Astrocyte (in vitro differentiated cells and primary cell): Measurements from ENCODE around the gene RNF2. TPM values are rescaled to one million over a fixed set of nuclear protein-coding genes. Genes with fewer than 3 reads are reported as not detected.
A peak's percentile ranks its signal among the peaks of the same experiment; 100 is the strongest.

Source experiments
- DNase-seq: peaks from one replicate; pipeline ENCODE4 v3.0.0-alpha.2; 2010; ENCODE audit warnings: low read depth
- FAIRE-seq: peaks from 2 replicates; lab custom pipeline; 2011; peaks lifted over from hg19 to GRCh38; lab: Jason Lieb, UNC
- H2AFZ ChIP-seq: 2 replicates; pipeline ENCODE4 v1.6.0; 2012; ENCODE audit warnings: low read depth, low read length, inconsistent platforms
- H3K27ac ChIP-seq: 2 replicates; pipeline ENCODE4 v1.5.1; 2011; ENCODE audit warnings: low read depth, low read length, inconsistent platforms
- H3K27me3 ChIP-seq: 2 replicates; pipeline ENCODE4 v1.6.0; 2011; ENCODE audit warnings: low read length, inconsistent platforms; ENCODE audit not compliant: insufficient read depth
- H3K36me3 ChIP-seq: 2 replicates; pipeline ENCODE4 v1.5.1; 2011; ENCODE audit warnings: low read length, inconsistent platforms; ENCODE audit not compliant: insufficient read depth
- H3K4me1 ChIP-seq: 2 replicates; pipeline ENCODE4 v1.5.1; 2011; ENCODE audit warnings: low read length, inconsistent platforms; ENCODE audit not compliant: insufficient read depth
- H3K4me2 ChIP-seq: 2 replicates; pipeline ENCODE4 v1.6.0; 2012; ENCODE audit warnings: low read length, inconsistent platforms
- H3K4me3 ChIP-seq: 2 replicates; pipeline ENCODE4 v1.5.1; 2011; ENCODE audit warnings: low read depth, mild to moderate bottlenecking, low read length, inconsistent platforms; ENCODE audit not compliant: insufficient read depth
- H3K79me2 ChIP-seq: 2 replicates; pipeline ENCODE4 v1.6.0; 2012; ENCODE audit warnings: mild to moderate bottlenecking, low read length, inconsistent platforms; ENCODE audit not compliant: insufficient read depth
- H3K9ac ChIP-seq: 2 replicates; pipeline ENCODE4 v1.6.0; 2012; ENCODE audit warnings: mild to moderate bottlenecking, low read length, inconsistent platforms
- H3K9me3 ChIP-seq: 2 replicates; pipeline ENCODE4 v1.5.1; 2012; ENCODE audit warnings: low read depth, mild to moderate bottlenecking, low read length, inconsistent platforms; ENCODE audit not compliant: insufficient read depth
- H4K20me1 ChIP-seq: 2 replicates; pipeline ENCODE4 v1.6.0; 2012; ENCODE audit warnings: low read length, inconsistent platforms; ENCODE audit not compliant: insufficient read depth
- H3K27ac Mint-ChIP-seq: one replicate; pipeline ENCODE4 v1.8.0; 2021; ENCODE audit warnings: mild to moderate bottlenecking, mixed read lengths; ENCODE audit not compliant: unreplicated experiment
- H3K27me3 Mint-ChIP-seq: one replicate; pipeline ENCODE4 v1.8.0; 2021; ENCODE audit warnings: low read depth, mixed read lengths; ENCODE audit not compliant: unreplicated experiment
- H3K36me3 Mint-ChIP-seq: one replicate; pipeline ENCODE4 v1.8.0; 2021; ENCODE audit warnings: low read depth, mixed read lengths; ENCODE audit not compliant: unreplicated experiment
- H3K4me1 Mint-ChIP-seq: one replicate; pipeline ENCODE4 v1.8.0; 2021; ENCODE audit warnings: low read depth, mixed read lengths; ENCODE audit not compliant: unreplicated experiment
- H3K4me3 Mint-ChIP-seq: one replicate; pipeline ENCODE4 v1.8.0; 2021; ENCODE audit warnings: mild to moderate bottlenecking, moderate library complexity, mixed read lengths; ENCODE audit not compliant: unreplicated experiment
- H3K9me3 Mint-ChIP-seq: one replicate; pipeline ENCODE4 v1.8.0; 2021; ENCODE audit warnings: mild to moderate bottlenecking, mixed read lengths; ENCODE audit not compliant: unreplicated experiment
- EZH2 ChIP-seq: IDR thresholded peaks from 2 replicates; pipeline ENCODE4 v1.6.1; 2012; ENCODE audit warnings: mild to moderate bottlenecking, low read length, inconsistent platforms; ENCODE audit not compliant: insufficient read depth
- total RNA-seq: library from RNA; stranded (reverse); gene quantifications from 2 replicates; pipeline ENCODE4 v1.2.1, GENCODE V29; 2021
- TF ChIP-seq, protein P1 (sequence below): IDR thresholded peaks from 2 replicates; pipeline ENCODE4 v1.5.1; 2011; ENCODE audit warnings: low read depth, mild to moderate bottlenecking, inconsistent platforms, low read length, moderate library complexity; ENCODE audit not compliant: insufficient read depth

Gene RNF2
- total RNA-seq, 1 donor from 2014 or later = 34.2 TPM

DNA sequence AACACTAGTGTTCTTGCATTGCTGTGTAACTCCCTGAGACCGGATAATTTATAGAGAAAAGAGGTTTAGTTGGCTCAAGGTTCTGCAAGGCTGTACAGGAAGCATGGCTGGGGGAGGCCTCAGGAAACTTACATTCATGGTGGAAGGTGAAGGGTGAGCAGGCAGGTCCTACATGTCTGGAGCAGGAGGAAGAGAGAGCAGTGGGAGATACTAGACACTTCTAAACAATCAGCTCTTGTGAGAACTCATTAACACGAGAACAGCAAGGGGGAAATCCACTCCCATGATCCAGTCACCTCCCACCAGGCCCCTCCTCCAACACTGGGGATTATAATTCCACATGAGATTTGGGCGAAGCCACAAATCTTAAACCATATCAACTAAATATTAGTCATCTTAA is 30.1 kb downstream of the RNF2 start:
- Histone ChIP-seq H3K9ac (no peak overlapping the region), H3K4me2 (no peak overlapping the region), H3K27me3 (no peaks in the 10 kb centered on the region), H3K9me3 (no peaks in the 10 kb centered on the region), H3K79me2 (peaks cover 87% of the 10 kb centered on the region), H4K20me1 (peaks cover 65% of the 10 kb centered on the region), H3K4me1 (peaks cover 10% of the 10 kb centered on the region), H3K27ac (no peak overlapping the region), H2AFZ (no peak overlapping the region), H3K36me3 (no peaks in the 10 kb centered on the region), H3K4me3 (no peak overlapping the region)
- Mint-ChIP-seq H3K27me3 (no peaks in the 10 kb centered on the region), H3K36me3 (peaks cover 2% of the 10 kb centered on the region), H3K4me3 (no peak overlapping the region), H3K4me1 (peaks cover 19% of the 10 kb centered on the region), H3K27ac (peak overlapping the region; percentile 14), H3K9me3 (no peaks in the 10 kb centered on the region)
- DNase-seq = no peak
- TF ChIP-seq, protein P1, sequence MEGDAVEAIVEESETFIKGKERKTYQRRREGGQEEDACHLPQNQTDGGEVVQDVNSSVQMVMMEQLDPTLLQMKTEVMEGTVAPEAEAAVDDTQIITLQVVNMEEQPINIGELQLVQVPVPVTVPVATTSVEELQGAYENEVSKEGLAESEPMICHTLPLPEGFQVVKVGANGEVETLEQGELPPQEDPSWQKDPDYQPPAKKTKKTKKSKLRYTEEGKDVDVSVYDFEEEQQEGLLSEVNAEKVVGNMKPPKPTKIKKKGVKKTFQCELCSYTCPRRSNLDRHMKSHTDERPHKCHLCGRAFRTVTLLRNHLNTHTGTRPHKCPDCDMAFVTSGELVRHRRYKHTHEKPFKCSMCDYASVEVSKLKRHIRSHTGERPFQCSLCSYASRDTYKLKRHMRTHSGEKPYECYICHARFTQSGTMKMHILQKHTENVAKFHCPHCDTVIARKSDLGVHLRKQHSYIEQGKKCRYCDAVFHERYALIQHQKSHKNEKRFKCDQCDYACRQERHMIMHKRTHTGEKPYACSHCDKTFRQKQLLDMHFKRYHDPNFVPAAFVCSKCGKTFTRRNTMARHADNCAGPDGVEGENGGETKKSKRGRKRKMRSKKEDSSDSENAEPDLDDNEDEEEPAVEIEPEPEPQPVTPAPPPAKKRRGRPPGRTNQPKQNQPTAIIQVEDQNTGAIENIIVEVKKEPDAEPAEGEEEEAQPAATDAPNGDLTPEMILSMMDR = no peak
- no peak for TF ChIP-seq EZH2
- FAIRE-seq = no peak

DNA sequence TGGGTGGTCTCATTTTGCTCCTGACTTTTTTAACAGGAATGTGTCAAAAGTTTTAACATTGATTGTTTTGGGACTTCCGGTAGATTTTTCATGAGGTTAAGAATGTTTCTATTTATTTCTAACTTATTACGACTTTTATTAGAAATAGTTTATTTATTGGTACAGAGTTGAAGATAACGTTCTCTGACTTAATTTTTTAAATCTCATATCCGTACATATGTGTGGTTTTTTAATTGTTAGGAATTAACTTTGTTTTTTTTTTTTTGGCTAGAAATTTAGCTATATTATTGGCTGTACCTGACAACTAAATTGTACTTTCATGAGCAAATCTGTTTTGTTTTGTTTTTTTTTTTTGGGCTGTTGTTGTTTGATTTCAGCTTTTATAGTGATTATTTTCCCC is 32.0 kb downstream of the RNF2 start:
- H3K27me3 ChIP-seq = no peaks in the 10 kb centered on the region
- no peak overlapping the region for H3K4me3 Mint-ChIP-seq
- H3K4me3 ChIP-seq = no peak overlapping the region
- peaks cover 19% of the 10 kb centered on the region for H3K4me1 Mint-ChIP-seq
- H3K9me3 Mint-ChIP-seq = no peaks in the 10 kb centered on the region
- FAIRE-seq (no peak), DNase-seq (no peak)
- H3K36me3 Mint-ChIP-seq = peaks cover 2% of the 10 kb centered on the region
- TF ChIP-seq, protein P1 = no peak
- no peak for TF ChIP-seq EZH2
- H2AFZ ChIP-seq = no peak overlapping the region
- no peak overlapping the region for H3K27ac ChIP-seq
- H3K9ac ChIP-seq = no peak overlapping the region
- H3K4me1 ChIP-seq = peaks cover 10% of the 10 kb centered on the region
- H4K20me1 ChIP-seq = peaks cover 61% of the 10 kb centered on the region
- H3K36me3 ChIP-seq = no peaks in the 10 kb centered on the region
- peaks cover 85% of the 10 kb centered on the region for H3K79me2 ChIP-seq
- no peaks in the 10 kb centered on the region for H3K9me3 ChIP-seq
- no peak overlapping the region for H3K27ac Mint-ChIP-seq
- no peaks in the 10 kb centered on the region for H3K27me3 Mint-ChIP-seq
- no peak overlapping the region for H3K4me2 ChIP-seq

DNA sequence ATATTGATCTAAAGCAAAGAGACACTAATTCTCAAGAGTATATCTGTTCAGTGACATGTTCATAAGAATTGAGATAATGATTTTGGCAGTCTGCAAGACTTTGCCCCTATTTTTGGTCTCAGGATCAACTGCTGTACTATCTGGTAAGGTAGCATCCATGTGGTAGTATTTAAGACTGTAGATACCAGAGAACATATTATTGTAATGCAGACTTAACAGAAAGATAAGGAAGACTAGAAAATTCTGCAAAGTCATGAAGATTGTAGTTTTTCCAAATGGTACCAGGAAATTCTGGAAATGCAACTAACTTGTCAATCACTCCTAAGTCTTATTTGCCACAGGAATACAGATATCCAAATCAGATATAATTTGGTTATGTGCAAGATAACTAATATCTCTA is 35.1 kb downstream of the RNF2 start:
- H3K27me3 ChIP-seq = no peaks in the 10 kb centered on the region
- H3K4me3 Mint-ChIP-seq = no peak overlapping the region
- peaks cover 3% of the 10 kb centered on the region for H3K9me3 Mint-ChIP-seq
- H3K27me3 Mint-ChIP-seq = no peaks in the 10 kb centered on the region
- H3K4me2 ChIP-seq = no peak overlapping the region
- no peak overlapping the region for H3K9ac ChIP-seq
- H3K9me3 ChIP-seq = no peaks in the 10 kb centered on the region
- no peaks in the 10 kb centered on the region for H3K4me1 ChIP-seq
- H3K27ac Mint-ChIP-seq = no peak overlapping the region
- H3K79me2 ChIP-seq = peaks cover 84% of the 10 kb centered on the region
- peaks cover 2% of the 10 kb centered on the region for H3K36me3 Mint-ChIP-seq
- no peak overlapping the region for H3K4me3 ChIP-seq
- no peaks in the 10 kb centered on the region for H3K36me3 ChIP-seq
- H3K4me1 Mint-ChIP-seq = peaks cover under 1% of the 10 kb centered on the region
- peaks cover 60% of the 10 kb centered on the region for H4K20me1 ChIP-seq
- FAIRE-seq (no peak), DNase-seq (no peak)
- TF ChIP-seq EZH2 = no peak
- TF ChIP-seq, protein P1 = no peak
- no peak overlapping the region for H2AFZ ChIP-seq
- no peak overlapping the region for H3K27ac ChIP-seq
